Measurements from ENCODE around the gene FKBP2. TPM values are rescaled to one million over a fixed set of nuclear protein-coding genes. Genes with fewer than 3 reads are reported as not detected.

The FKBP2 gene
- total and polyA plus RNA-seq, 2 experiments from 2014 or later: 40.7 to 188 TPM

DNA sequence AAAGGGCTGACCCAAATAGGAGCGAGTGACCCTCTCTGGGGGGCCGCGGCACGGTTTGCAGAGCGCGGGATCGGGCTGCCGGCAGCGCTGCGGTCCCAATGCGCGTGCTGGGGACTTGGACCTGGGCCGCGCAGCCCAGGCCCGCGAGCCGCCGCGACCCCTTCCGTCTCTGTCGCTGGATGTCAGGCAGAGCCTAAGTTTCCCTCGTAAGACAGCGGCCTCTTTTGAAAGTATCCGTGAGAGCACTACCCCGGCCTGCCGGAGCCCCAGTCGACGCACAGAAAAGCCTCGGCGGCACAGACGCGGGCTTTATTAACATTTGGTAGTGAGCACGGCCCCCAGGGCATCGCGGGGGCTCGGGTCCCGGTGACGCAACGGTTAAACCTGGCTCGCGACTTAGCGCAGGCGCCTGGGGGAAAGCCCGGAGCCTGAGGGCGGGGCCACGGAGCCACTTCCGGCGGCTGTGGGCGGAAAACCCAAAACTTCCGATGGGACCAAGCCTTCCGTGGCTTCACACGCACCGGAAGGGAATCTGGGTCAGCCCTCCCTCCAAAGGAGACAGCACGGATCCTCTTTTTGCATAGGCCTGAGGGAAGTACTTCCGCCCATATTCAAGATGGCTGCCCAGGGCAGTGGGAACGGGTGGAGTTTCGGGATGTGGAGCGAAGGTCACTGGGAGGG, 28.8 kb downstream of the FKBP2 start:
- H3K9me3 ChIP-seq (ENCODE audit: low read depth): no peaks in the 10 kb centered on the region
- no peaks in the 10 kb centered on the region for H3K36me3 ChIP-seq (ENCODE audit: low read depth)
- WGBS, 2 experiments (ENCODE audit: low coverage in 1 of 2, low lambda C conversion rate in 2 of 2, missing lambda C conversion rate in 2 of 2): 1% methylated on average over 48 to 58 of the region's 58 CpGs
- peak overlapping the region; percentile 83 for H3K4me2 ChIP-seq (ENCODE audit: unreplicated experiment)
- in situ Hi-C loops (cut with MboI): no loop called here
- H3K27ac ChIP-seq: peak overlapping the region; percentile 83
- H3K9ac ChIP-seq: peak overlapping the region; percentile 84
- H3F3A ChIP-seq (ENCODE audit: insufficient read depth): peaks cover 23% of the 10 kb centered on the region
- H3K79me2 ChIP-seq (ENCODE audit: insufficient read depth): peaks cover 30% of the 10 kb centered on the region
- peak; percentile 100 for DNase-seq
- no peaks in the 10 kb centered on the region for H4K20me1 ChIP-seq (ENCODE audit: insufficient read depth)
- H3K9me2 ChIP-seq (ENCODE audit: insufficient read depth): no peaks in the 10 kb centered on the region
- H3K27me3 ChIP-seq (replicated peaks; ENCODE audit: insufficient read depth): no peaks in the 10 kb centered on the region
- peak overlapping the region; percentile 62 for H2AFZ ChIP-seq
- peaks cover 23% of the 10 kb centered on the region for H3K4me1 ChIP-seq (ENCODE audit: insufficient read depth)
- no peak for TF ChIP-seq EZH2phosphoT487 (IDR thresholded peaks at IDR 0.05; ENCODE audit: insufficient read depth, low read depth)
- TF ChIP-seq EZH2 (IDR thresholded peaks at IDR 0.05; ENCODE audit: insufficient read depth, poor library complexity, severe bottlenecking): no peak
- H3K4me3 ChIP-seq: peak overlapping the region; percentile 87

DNA sequence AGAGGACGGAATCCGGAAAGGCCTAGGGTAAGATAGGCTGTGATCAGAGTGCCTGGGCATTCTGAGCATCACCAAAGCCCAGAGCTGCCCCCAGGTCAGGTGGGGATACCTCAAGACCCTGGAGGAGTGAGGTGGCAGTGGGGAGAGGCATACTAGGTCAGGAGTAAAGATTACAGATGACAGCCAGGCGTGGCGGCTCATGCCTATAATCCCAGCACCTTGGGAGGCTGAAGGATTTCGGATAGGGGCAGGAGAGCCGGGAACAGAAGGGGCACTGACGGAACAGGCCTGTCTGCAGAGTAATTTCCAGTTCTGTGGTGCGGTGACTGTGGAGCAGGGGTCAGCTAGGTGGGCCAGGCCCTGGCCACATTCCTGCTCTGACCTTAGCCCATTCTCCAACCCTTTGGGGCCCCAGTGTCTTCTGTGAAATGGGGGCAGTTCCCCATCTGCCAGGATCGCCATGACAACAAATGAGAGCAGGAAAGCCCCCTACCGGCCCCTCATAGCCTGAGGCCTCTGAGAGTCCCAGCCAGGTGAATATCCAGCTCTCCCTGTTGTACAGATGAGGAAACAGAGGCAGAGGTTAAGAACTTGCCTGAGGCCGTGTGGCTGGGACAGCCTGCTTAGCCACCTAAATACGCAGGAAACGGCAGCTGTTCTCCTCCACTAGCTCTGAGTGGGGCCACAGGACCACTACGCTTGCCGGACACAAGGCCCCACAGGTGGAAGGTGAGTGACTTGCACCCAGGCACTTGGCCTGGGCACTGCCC, 34.3 kb downstream of the FKBP2 start:
- in situ Hi-C loops (cut with MboI): no loop called here
- Histone ChIP-seq H3K9ac (no peak overlapping the region), H4K20me1 (ENCODE audit: insufficient read depth) (no peaks in the 10 kb centered on the region), H3K79me2 (ENCODE audit: insufficient read depth) (peaks cover 34% of the 10 kb centered on the region), H3K9me3 (ENCODE audit: low read depth) (no peaks in the 10 kb centered on the region), H3K9me2 (ENCODE audit: insufficient read depth) (no peaks in the 10 kb centered on the region), H3K4me1 (ENCODE audit: insufficient read depth) (peaks cover 21% of the 10 kb centered on the region), H3K27me3 (replicated peaks; ENCODE audit: insufficient read depth) (no peaks in the 10 kb centered on the region), H3F3A (ENCODE audit: insufficient read depth) (peaks cover 41% of the 10 kb centered on the region), H3K4me2 (ENCODE audit: unreplicated experiment) (no peak overlapping the region), H2AFZ (no peak overlapping the region), H3K27ac (no peak overlapping the region), H3K36me3 (ENCODE audit: low read depth) (0 out of 2 replicates have a peak, but pooled peaks cover 4% of the 10 kb centered on the region), H3K4me3 (no peak overlapping the region)
- WGBS, 2 experiments (ENCODE audit: low coverage in 1 of 2, low lambda C conversion rate in 2 of 2, missing lambda C conversion rate in 2 of 2): 92% methylated on average over 13 to 15 of the region's 15 CpGs
- TF ChIP-seq EZH2phosphoT487 (IDR thresholded peaks at IDR 0.05; ENCODE audit: insufficient read depth, low read depth) (no peak), EZH2 (IDR thresholded peaks at IDR 0.05; ENCODE audit: insufficient read depth, poor library complexity, severe bottlenecking) (no peak)
- no peak for DNase-seq

DNA sequence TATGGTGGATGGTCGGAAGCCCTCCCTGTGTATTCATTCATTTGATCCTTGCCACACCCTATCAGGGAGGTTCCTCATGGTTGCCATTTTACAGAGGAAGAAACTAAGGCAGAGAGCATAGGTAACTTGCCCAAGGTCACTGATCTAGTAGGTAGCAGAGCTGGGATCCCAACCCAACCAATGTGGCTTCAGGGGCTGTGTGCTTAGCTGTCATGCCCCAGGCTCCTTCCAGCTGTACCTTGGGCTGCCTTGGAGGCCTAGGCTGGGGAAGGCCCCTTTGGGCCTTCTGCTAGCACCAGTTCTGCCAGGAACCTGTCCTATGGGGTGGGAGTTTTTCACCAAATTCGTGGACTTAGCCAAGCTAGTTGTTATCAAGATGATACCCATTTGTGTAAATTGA, 34.9 kb downstream of the FKBP2 start:
- no peak overlapping the region for H3K4me2 ChIP-seq (ENCODE audit: unreplicated experiment)
- peak overlapping the region; percentile 34; the same call in 1 of the 2 replicates for H3K27ac ChIP-seq
- no peak overlapping the region for H3K4me3 ChIP-seq
- H3K9me3 ChIP-seq (ENCODE audit: low read depth): no peaks in the 10 kb centered on the region
- H3K4me1 ChIP-seq (ENCODE audit: insufficient read depth): peaks cover 21% of the 10 kb centered on the region
- no peak for TF ChIP-seq EZH2 (IDR thresholded peaks at IDR 0.05; ENCODE audit: insufficient read depth, poor library complexity, severe bottlenecking)
- TF ChIP-seq EZH2phosphoT487 (IDR thresholded peaks at IDR 0.05; ENCODE audit: insufficient read depth, low read depth): no peak
- no peak overlapping the region for H3K9ac ChIP-seq
- no peaks in the 10 kb centered on the region for H3K9me2 ChIP-seq (ENCODE audit: insufficient read depth)
- H4K20me1 ChIP-seq (ENCODE audit: insufficient read depth): no peaks in the 10 kb centered on the region
- peaks cover 36% of the 10 kb centered on the region for H3F3A ChIP-seq (ENCODE audit: insufficient read depth)
- no peaks in the 10 kb centered on the region for H3K27me3 ChIP-seq (replicated peaks; ENCODE audit: insufficient read depth)
- DNase-seq: no peak
- 0 out of 2 replicates have a peak, but pooled peaks cover 4% of the 10 kb centered on the region for H3K36me3 ChIP-seq (ENCODE audit: low read depth)
- no peak overlapping the region for H2AFZ ChIP-seq
- H3K79me2 ChIP-seq (ENCODE audit: insufficient read depth): peaks cover 34% of the 10 kb centered on the region
- in situ Hi-C loops (cut with MboI): no loop called here
- WGBS, 2 experiments (ENCODE audit: low coverage in 1 of 2, low lambda C conversion rate in 2 of 2, missing lambda C conversion rate in 2 of 2): 82 to 83% methylated on average over 2 of the region's 2 CpGs

DNA sequence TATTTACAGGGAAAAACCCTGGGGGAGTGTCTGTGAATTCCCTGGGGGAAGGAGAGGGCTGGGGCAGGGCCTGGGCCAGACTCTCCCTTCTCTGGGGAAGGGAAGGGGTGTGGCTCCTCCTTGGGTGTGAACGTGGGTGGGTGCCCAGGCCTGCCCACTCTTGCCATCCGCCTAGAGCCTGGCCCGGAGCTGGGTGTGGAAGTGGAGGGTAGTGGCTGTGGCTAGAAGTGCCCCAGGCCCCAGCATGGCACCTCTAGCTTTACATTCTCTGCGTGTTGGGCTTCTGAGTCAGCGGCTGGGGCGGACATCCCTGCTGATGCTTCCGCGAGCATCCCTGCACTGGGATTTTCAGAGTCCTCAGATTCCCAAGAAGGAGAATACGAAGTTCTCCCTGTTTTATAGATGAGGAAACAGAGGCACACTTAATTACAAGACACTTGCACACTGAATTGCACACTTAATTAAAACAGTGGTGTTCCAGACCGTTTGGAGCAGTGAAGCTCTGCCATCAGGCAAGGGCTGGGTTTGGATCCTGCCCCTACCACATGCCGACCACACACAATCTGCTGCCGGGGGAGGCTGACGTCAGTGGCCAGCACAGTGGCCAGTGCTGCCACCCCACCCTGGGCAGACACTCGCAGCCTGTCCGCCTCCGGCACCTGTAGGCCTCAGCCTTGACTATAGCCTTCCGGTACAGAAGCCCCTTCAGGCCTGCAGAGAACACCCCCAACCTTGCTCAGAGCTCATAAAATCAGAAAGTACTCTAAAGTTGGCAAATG, 35.9 kb downstream of the FKBP2 start:
- H3K27me3 ChIP-seq (replicated peaks; ENCODE audit: insufficient read depth): no peaks in the 10 kb centered on the region
- peak overlapping the region; percentile 84 for H3K27ac ChIP-seq
- peak; percentile 92 for DNase-seq
- peak overlapping the region; percentile 68 for H2AFZ ChIP-seq
- H3F3A ChIP-seq (ENCODE audit: insufficient read depth): peaks cover 32% of the 10 kb centered on the region
- no peaks in the 10 kb centered on the region for H3K9me3 ChIP-seq (ENCODE audit: low read depth)
- no peaks in the 10 kb centered on the region for H3K9me2 ChIP-seq (ENCODE audit: insufficient read depth)
- peaks cover 19% of the 10 kb centered on the region for H3K4me1 ChIP-seq (ENCODE audit: insufficient read depth)
- 0 out of 2 replicates have a peak, but pooled peaks cover 4% of the 10 kb centered on the region for H3K36me3 ChIP-seq (ENCODE audit: low read depth)
- peak overlapping the region; percentile 52 for H3K9ac ChIP-seq
- H3K79me2 ChIP-seq (ENCODE audit: insufficient read depth): peaks cover 37% of the 10 kb centered on the region
- in situ Hi-C loops (cut with MboI): no loop called here
- H4K20me1 ChIP-seq (ENCODE audit: insufficient read depth): no peaks in the 10 kb centered on the region
- H3K4me2 ChIP-seq (ENCODE audit: unreplicated experiment): peak overlapping the region; percentile 58
- H3K4me3 ChIP-seq: peak overlapping the region; percentile 15; the same call in 1 of the 2 replicates
- no peak for TF ChIP-seq EZH2phosphoT487 (IDR thresholded peaks at IDR 0.05; ENCODE audit: insufficient read depth, low read depth)
- no peak for TF ChIP-seq EZH2 (IDR thresholded peaks at IDR 0.05; ENCODE audit: insufficient read depth, poor library complexity, severe bottlenecking)
- 18 to 23% methylated on average over 17 of the region's 17 CpGs for WGBS, 2 experiments (ENCODE audit: low coverage in 1 of 2, low lambda C conversion rate in 2 of 2, missing lambda C conversion rate in 2 of 2)
